Hematopoietic multipotent progenitor cell treated with erythropoietin and hydrocortisone succinate and interleukin-3 and kit ligand, for 8 days (in vitro differentiated cells): ENCODE measurements around the gene PRKAA1.
"Not testable (repeated sequence)": the region's sequence is repeated elsewhere in the genome, so short reads cannot be mapped to it uniquely, and the experiment has no call there.

Source experiments
- DNase-seq: peaks from one replicate; pipeline ENCODE4 v3.0.0-alpha.2; 2015

The PRKAA1 gene

GRCh38 chr5:40779561-40779960 lies 18.6 kb downstream of the PRKAA1 start:
- no peak for DNase-seq

- DNase-seq = no peak
These were observed 20.0 kb downstream of the PRKAA1 start for GRCh38 chr5:40778133-40778532.

- DNase-seq = no peak
These were observed 21.6 kb downstream of the PRKAA1 start for GRCh38 chr5:40776658-40776977.

GRCh38 chr5:40775846-40776657 lies 22.1 kb downstream of the PRKAA1 start:
- DNase-seq = no peak

- DNase-seq = no peak
These were observed 22.9 kb downstream of the PRKAA1 start for GRCh38 chr5:40775085-40775845.

GRCh38 chr5:40774623-40775022 lies 23.6 kb downstream of the PRKAA1 start:
- no peak for DNase-seq

- DNase-seq = no peak
These were observed 27.4 kb downstream of the PRKAA1 start for GRCh38 chr5:40770764-40771163.

GRCh38 chr5:40762705-40763104 lies 35.5 kb downstream of the PRKAA1 start:
- DNase-seq = no peak

GRCh38 chr5:40757400-40757799 lies 40.8 kb downstream of the PRKAA1 start:
- DNase-seq = no peak

- peak; percentile 95 for DNase-seq
These were observed 42.5 kb downstream of the PRKAA1 start, which contains the start of gene TTC33 for GRCh38 chr5:40755407-40756365. TSS of gene TTC33 (minus strand) at chr5:40755961. CDS start at chr5:40747018, 8,943 bp downstream.

- peak; percentile 88 for DNase-seq
These were observed 43.1 kb downstream of the PRKAA1 start for GRCh38 chr5:40755093-40755406.

GRCh38 chr5:40754381-40755092 lies 43.6 kb downstream of the PRKAA1 start:
- peak; percentile 42 for DNase-seq

- DNase-seq = no peak
These were observed 51.5 kb downstream of the PRKAA1 start for GRCh38 chr5:40746703-40747102.

GRCh38 chr5:40743771-40744170 lies 54.4 kb downstream of the PRKAA1 start:
- no peak for DNase-seq

- no peak for DNase-seq
These were observed 59.7 kb downstream of the PRKAA1 start for GRCh38 chr5:40738502-40738901.

GRCh38 chr5:40736103-40736875 lies 61.9 kb downstream of the PRKAA1 start:
- peak; percentile 74 for DNase-seq

- DNase-seq = no peak
These were observed 62.6 kb downstream of the PRKAA1 start for GRCh38 chr5:40735609-40736008.

- DNase-seq = no peak
These were observed 63.2 kb downstream of the PRKAA1 start for GRCh38 chr5:40734986-40735385.

GRCh38 chr5:40733879-40734563 lies 64.2 kb downstream of the PRKAA1 start:
- DNase-seq = peak; percentile 52

- peak; percentile 29 for DNase-seq
These were observed 64.7 kb downstream of the PRKAA1 start for GRCh38 chr5:40733434-40733833.

- DNase-seq = not testable (repeated sequence)
These were observed 75.7 kb downstream of the PRKAA1 start for GRCh38 chr5:40722497-40722911.
